Keratinocyte (primary cell): ENCODE data around the gene VEZT.

Experiments used
- CTCF ChIP-seq, 3 experiments: IDR thresholded peaks in 1 of 3; conservative IDR thresholded peaks in 1 of 3; optimal IDR thresholded peaks in 1 of 3; 2 replicates in 2 of 3; 3 replicates in 1 of 3; pipeline versions ENCODE3 to v1.5.1; 2011; ENCODE audit warnings: low read length in 3 of 3, mild to moderate bottlenecking in 3 of 3, moderate library complexity in 2 of 3, control low read depth in 1 of 3, inconsistent platforms in 1 of 3; ENCODE audit not compliant: insufficient read depth in 2 of 3; ENCODE audit errors: extremely low read depth in 1 of 3
- EZH2 ChIP-seq: IDR thresholded peaks from one replicate; pipeline ENCODE4 v1.6.1; 2012; ENCODE audit warnings: inconsistent platforms, mild to moderate bottlenecking, low read length, moderate library complexity

GRCh38 chr12:95328708-95329107, 111.1 kb downstream of the VEZT start:
- no peak for TF ChIP-seq CTCF (optimal IDR thresholded peaks at IDR 0.05 in 1 of 3, IDR thresholded peaks at IDR 0.05 in 1 of 3, conservative IDR thresholded peaks at IDR 0.05 in 1 of 3; ENCODE audit: extremely low read depth in 1 of 3, insufficient read depth in 2 of 3, low read length in 3 of 3)
- TF ChIP-seq EZH2: no peak
